GM12892 (cell line): Measurements from ENCODE around the gene C3orf85.

Experiments
- DNase-seq: peaks from one replicate; pipeline ENCODE4 v3.0.0; 2011; ENCODE audit not compliant: insufficient read length
- FAIRE-seq: peaks from 2 replicates; lab custom pipeline; 2011; peaks lifted over from hg19 to GRCh38; lab: Jason Lieb, UNC
- POLR2A ChIP-seq: IDR thresholded peaks from 2 replicates; pipeline ENCODE4 v1.6.1; 2011; ENCODE audit warnings: low read depth, low read length, control low read depth
- POLR2AphosphoS5 ChIP-seq: IDR thresholded peaks from 2 replicates; pipeline ENCODE4 v1.6.1; 2011; ENCODE audit warnings: low read depth, low read length, control low read depth
- TAF1 ChIP-seq: IDR thresholded peaks from 2 replicates; pipeline ENCODE4 v1.6.1; 2011; ENCODE audit warnings: low read depth, mild to moderate bottlenecking, control low read depth, low read length, borderline replicate concordance

The C3orf85 gene

GRCh38 chr3:109155828-109156227 is 19.3 kb downstream of the C3orf85 start:
- TF ChIP-seq POLR2AphosphoS5 (no peak), TAF1 (no peak), POLR2A (no peak)
- no peak for FAIRE-seq
- no peak for DNase-seq

- FAIRE-seq = no peak
- DNase-seq = no peak
- no peak for TF ChIP-seq POLR2AphosphoS5
Measured at GRCh38 chr3:109161487-109162123, 25.1 kb downstream of the C3orf85 start.

GRCh38 chr3:109165905-109166304 is 29.4 kb downstream of the C3orf85 start:
- DNase-seq = no peak
- TF ChIP-seq POLR2AphosphoS5 (no peak), POLR2A (no peak), TAF1 (no peak)
- no peak for FAIRE-seq

- TF ChIP-seq TAF1 (no peak), POLR2A (no peak), POLR2AphosphoS5 (no peak)
- FAIRE-seq (no peak), DNase-seq (no peak)
Measured at GRCh38 chr3:109171479-109171878, 35.0 kb downstream of the C3orf85 start.

- DNase-seq (no peak), FAIRE-seq (no peak)
- TF ChIP-seq POLR2AphosphoS5 (no peak), POLR2A (no peak), TAF1 (no peak)
Measured at GRCh38 chr3:109175411-109175810, 38.9 kb downstream of the C3orf85 start.

- FAIRE-seq (no peak), DNase-seq (no peak)
- TF ChIP-seq POLR2A (no peak), POLR2AphosphoS5 (no peak), TAF1 (no peak)
Measured at GRCh38 chr3:109176726-109177125, 40.2 kb downstream of the C3orf85 start.

- no peak for TF ChIP-seq TAF1
- TF ChIP-seq POLR2A = no peak
- TF ChIP-seq POLR2AphosphoS5 = no peak
- FAIRE-seq = no peak
- DNase-seq = no peak
Measured at GRCh38 chr3:109177908-109178307, 41.4 kb downstream of the C3orf85 start.

- TF ChIP-seq POLR2AphosphoS5 = no peak
- no peak for TF ChIP-seq POLR2A
- no peak for TF ChIP-seq TAF1
- DNase-seq = no peak
- no peak for FAIRE-seq
Measured at GRCh38 chr3:109178708-109179107, 42.2 kb downstream of the C3orf85 start.

GRCh38 chr3:109184726-109185125 is 48.2 kb downstream of the C3orf85 start:
- no peak for TF ChIP-seq POLR2A
- TF ChIP-seq POLR2AphosphoS5 = no peak
- no peak for TF ChIP-seq TAF1
- FAIRE-seq (no peak), DNase-seq (no peak)

GRCh38 chr3:109187390-109187789 is 50.9 kb downstream of the C3orf85 start:
- no peak for TF ChIP-seq TAF1
- TF ChIP-seq POLR2AphosphoS5 = no peak
- TF ChIP-seq POLR2A = no peak
- FAIRE-seq (no peak), DNase-seq (no peak)

GRCh38 chr3:109188741-109189140 is 52.2 kb downstream of the C3orf85 start:
- TF ChIP-seq POLR2AphosphoS5 = no peak
- TF ChIP-seq TAF1 = no peak
- no peak for TF ChIP-seq POLR2A
- FAIRE-seq (no peak), DNase-seq (no peak)

- no peak for TF ChIP-seq POLR2AphosphoS5
- TF ChIP-seq TAF1 = no peak
- TF ChIP-seq POLR2A = no peak
- FAIRE-seq (no peak), DNase-seq (no peak)
Measured at GRCh38 chr3:109191421-109191820, 54.9 kb downstream of the C3orf85 start.

GRCh38 chr3:109195815-109196214 is 59.3 kb downstream of the C3orf85 start:
- FAIRE-seq = no peak
- no peak for DNase-seq
- no peak for TF ChIP-seq POLR2A
- no peak for TF ChIP-seq POLR2AphosphoS5
- no peak for TF ChIP-seq TAF1
